KOPT-K1 (cell line): ENCODE measurements around the gene HSDL2.
"Not testable (repeated sequence)": the region's sequence is repeated elsewhere in the genome, so short reads cannot be mapped to it uniquely, and the experiment has no call there.

Source experiments
- H3K27ac ChIP-seq: fragments of 200-600 bp; sonication (generic); 2 replicates; pipeline ENCODE4 v1.5.1; 2016; ENCODE audit warnings: antibody characterized with exemption, mild to moderate bottlenecking, low read depth, low read length; ENCODE audit not compliant: poor library complexity, severe bottlenecking
- H3K36me3 ChIP-seq: fragments of 200-600 bp; sonication (generic); 2 replicates; pipeline ENCODE4 v1.5.1; 2017; ENCODE audit warnings: antibody characterized with exemption, mild to moderate bottlenecking, low read length, moderate library complexity; ENCODE audit not compliant: insufficient read depth
- H3K9me3 ChIP-seq: fragments of 200-600 bp; sonication (generic); 2 replicates; pipeline ENCODE4 v1.5.1; 2017; ENCODE audit warnings: antibody characterized with exemption, low read length, mild to moderate bottlenecking; ENCODE audit not compliant: insufficient read depth, poor library complexity, severe bottlenecking

The HSDL2 gene

DNA sequence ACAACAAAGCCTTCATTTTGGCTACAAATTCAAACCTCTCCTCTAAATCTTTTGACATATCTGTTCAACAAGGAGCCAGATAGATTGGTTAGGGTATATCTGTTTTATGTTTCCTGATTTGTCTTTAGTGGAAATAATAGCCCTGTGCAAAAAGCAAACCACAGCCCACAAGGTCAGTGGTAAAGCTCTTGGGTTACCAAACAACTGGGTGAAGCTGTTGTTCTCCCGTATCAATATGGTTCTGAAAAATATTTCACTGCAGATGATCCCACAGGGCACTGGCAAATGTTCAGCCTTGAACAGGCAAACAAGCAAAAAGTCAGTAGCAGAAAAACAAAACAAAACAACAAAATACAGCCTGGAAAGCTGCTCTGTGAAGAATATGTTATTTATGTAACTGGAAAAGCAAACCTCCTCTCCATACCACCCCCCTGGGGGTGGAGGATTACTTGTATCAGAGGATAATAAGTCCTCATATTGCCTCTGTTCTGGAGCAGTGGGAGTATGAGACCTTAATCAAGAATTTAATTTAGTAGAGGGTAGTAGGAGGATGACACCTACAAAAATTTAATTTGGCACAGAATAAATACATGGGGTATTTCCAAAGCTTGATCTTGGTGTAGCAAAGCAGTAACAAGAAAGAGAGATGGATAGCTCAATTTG lies 25.7 kb upstream of the HSDL2 start:
- no peaks in the 10 kb centered on the region for H3K9me3 ChIP-seq
- H3K36me3 ChIP-seq, result no peaks in the 10 kb centered on the region
- H3K27ac ChIP-seq, result no peak overlapping the region

DNA sequence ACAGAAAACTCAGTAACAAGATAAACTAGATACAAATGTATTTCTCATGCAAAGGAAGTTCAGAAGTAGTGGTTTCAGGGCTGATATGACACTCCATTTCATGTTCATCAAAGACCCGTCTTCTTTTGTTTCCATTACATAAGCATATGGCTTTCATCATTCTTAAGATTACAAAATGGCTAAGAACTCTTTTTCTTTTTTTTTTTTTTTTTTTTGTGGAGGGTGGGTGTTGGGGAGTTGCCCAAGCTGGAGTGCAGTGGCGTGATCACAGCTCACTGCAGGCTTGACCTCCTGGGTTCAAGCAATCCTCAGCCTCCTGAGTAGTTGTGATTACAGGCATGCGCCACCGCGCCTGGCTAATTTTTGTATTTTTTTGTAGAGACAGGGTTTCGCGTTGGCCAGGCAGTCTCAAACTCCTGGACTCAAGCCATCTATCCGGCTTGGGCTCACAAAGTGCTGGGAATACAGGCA lies 24.4 kb upstream of the HSDL2 start:
- H3K27ac ChIP-seq, result no peak overlapping the region
- H3K36me3 ChIP-seq, result no peaks in the 10 kb centered on the region
- no peaks in the 10 kb centered on the region for H3K9me3 ChIP-seq

DNA sequence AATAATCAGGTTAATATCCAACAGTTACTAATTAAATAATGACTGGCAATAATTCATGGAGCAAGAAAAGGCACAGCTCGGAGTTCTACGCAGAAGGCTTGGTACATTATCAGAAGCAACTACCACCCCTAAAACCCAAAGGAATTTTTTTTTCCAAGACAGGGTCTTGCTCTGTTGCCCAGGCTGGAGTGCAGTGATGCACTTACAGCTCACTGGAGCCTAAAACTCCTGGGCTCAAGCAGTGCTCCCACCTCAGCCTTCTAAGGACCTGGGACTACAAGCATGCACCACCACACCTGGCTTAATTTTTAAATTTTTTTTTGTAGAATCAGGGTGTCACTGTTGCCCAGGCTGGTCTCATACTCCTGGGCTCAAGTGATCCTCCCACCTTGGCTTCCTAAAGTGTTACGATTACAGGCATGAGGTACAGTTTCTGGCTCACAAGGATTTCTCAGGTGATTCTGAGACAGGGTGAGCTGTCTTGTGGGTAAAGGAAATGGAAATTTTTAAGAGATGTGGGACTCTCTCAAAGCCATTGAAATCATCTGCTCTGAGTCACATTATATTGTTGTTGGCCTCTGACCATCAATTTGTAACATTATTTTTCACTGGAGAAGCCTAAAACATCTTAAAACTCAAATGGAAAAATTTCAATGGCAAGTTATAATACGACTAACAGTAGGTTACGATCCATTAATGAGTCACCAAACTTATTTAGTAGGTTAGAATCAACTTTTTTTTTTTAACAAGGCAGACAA lies 19.7 kb upstream of the HSDL2 start:
- Histone ChIP-seq H3K27ac (no peak overlapping the region), H3K9me3 (peaks cover 2% of the 10 kb centered on the region), H3K36me3 (no peaks in the 10 kb centered on the region)

DNA sequence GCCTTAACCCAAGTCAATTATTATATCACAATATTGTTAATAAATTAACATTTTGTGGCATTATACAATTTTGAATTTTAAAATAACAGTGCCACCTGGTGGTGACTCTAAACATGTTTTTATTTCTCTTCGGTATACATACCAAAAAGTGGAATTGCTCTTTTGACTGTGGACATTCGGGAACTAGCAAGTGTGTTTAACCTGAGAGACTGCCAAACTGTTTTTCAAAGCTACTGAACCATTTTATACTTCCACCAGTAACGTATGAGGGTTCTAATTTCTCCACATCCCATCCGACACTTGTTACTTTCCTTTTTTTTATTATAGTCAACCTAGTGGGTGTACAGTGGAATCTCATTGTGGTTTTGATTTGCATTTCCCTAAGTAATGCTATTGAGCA lies 18.3 kb upstream of the HSDL2 start:
- Histone ChIP-seq H3K27ac (no peak overlapping the region), H3K9me3 (peaks cover 7% of the 10 kb centered on the region), H3K36me3 (no peaks in the 10 kb centered on the region)

DNA sequence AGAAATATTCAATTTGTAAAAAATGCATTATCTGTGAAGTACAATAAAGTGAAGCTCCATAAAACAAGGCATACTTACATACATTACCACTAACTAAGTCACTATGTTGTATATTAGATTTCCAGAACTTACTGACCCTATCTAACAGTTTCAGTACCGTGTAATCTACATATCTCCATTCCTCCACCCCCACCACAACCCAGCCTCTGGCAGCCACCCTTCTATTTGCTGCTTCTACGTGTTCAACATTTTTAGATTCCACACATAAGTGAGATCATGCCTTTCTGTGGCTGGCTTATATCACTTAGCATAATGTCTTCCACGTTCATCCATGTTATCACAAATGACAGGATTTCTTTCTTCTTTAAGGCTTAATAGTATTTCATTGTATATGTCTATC lies 15.1 kb upstream of the HSDL2 start:
- Histone ChIP-seq H3K36me3 (no peaks in the 10 kb centered on the region), H3K9me3 (peaks cover 23% of the 10 kb centered on the region), H3K27ac (no peak overlapping the region)

DNA sequence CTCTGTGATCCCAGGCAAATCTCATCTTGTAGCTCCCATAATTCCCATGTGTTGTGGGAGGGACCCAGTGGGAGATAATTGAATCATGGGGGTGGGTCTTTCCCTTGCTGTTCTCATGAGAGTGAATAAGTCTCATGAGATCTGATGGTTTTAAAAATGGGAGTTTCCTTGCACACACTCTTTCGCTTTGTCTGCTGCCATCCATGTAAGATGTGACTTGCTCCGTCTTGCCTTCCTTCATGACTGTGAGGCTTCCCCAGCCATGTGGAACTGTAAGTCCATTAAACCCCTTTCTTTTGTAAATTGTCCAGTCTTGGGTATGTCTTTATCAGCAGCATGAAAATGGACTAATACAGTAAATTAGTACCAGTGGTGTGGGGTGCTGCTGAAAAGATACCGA lies 14.7 kb upstream of the HSDL2 start:
- peaks cover 28% of the 10 kb centered on the region for H3K9me3 ChIP-seq
- not testable (repeated sequence) for H3K36me3 ChIP-seq, H3K27ac ChIP-seq

DNA sequence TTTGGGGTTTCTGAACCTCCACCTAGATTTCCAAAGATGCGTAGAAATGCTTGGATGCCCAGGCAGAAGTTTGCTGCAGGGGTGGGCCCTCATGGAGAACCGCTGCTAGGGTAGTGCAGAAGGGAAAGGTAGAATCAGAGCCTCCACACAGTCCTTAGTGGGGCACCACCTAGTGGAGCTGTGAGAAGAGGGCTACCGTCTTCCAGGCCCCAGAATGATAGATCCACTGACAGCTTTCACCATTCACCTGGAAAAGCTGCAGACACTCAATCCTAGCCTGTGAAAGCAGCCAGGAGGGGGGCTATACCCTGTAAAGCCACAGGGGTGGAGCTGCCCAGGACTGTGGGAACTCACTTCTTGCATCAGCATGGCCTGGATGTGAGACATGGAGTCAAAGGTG lies 13.3 kb upstream of the HSDL2 start:
- peaks cover 30% of the 10 kb centered on the region for H3K9me3 ChIP-seq
- H3K27ac ChIP-seq, result no peak overlapping the region
- no peaks in the 10 kb centered on the region for H3K36me3 ChIP-seq

DNA sequence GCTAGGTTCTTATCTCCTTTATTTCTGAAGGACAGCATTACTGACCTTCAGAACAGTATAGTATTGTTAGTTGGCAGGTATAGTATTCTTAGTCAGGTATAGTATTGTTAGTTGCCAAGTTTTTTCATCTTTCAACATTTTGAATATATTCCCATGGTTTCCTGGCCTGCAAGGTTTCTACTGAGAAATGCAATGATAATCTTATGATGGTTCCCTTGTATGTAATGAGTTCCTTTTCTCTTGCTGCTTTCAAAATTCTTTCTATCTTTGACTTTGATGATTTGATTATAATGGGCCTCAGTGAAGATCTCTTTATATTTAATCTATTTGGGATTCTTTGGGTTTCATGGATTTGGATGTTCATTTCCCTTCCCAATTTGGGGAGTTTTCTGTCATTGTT lies 12.4 kb upstream of the HSDL2 start:
- peaks cover 30% of the 10 kb centered on the region for H3K9me3 ChIP-seq
- no peak overlapping the region for H3K27ac ChIP-seq
- no peaks in the 10 kb centered on the region for H3K36me3 ChIP-seq

DNA sequence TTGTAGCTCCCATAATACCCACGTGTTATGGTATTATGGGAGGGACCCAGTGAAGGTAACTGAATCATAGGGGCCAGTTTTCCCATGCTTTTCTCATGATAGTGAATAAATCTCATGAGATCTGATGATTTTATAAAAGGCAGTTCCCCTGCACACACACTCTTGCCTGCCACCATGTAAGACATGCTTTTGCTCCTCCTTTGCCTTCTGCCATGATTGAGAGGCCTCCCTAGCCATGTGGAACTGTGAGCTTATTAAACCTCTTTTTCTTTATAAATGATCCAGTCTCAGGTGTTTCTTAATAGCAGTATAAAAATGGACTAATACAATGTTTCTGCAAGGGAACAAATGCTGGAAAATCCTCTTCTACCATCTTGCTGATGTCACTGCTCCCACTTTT lies 10.1 kb upstream of the HSDL2 start:
- no peaks in the 10 kb centered on the region for H3K36me3 ChIP-seq
- H3K9me3 ChIP-seq, result peaks cover 30% of the 10 kb centered on the region

DNA sequence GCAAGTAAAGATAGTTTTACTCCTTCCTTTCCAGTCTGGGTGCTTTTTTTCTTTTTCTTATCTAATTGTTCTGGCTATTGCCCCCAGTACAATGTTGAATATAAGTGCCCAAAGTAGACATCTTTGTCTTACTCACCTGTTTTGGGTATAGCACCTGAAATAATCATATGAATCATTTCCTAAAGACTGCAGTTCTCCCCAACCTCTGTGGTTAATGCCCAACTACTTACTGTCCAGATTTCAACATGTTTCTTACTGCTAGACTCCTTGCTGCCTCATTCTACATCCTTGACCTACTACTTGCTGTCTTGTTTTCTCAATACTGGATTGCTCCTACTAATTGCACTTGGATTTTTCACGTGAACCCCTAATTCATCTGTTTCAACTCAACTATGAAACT lies 8.8 kb upstream of the HSDL2 start:
- no peaks in the 10 kb centered on the region for H3K36me3 ChIP-seq
- H3K9me3 ChIP-seq, result peaks cover 23% of the 10 kb centered on the region
- H3K27ac ChIP-seq, result no peak overlapping the region

More for the DNA sequence above, 10.1 kb upstream of the HSDL2 start:
- H3K27ac ChIP-seq, result no peak overlapping the region

DNA sequence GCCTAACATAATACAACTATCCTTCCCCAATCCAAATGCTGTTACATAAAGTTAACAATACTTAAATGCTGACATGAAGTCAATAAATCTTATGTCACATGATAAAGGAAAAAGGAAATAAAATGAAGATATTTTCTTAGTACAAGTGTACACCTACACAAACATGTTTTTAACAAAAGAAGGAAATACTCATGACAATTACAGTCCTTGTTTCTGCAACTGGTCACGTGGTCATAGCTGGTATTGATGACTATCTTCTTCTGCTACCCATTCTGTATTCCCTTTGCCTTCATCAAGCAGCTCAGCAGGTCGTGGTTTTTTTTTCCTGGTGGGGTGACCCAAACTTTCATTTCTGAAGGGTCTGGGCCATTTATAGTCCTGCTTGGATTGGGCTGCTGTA lies 6.2 kb upstream of the HSDL2 start:
- not testable (repeated sequence) for H3K27ac ChIP-seq, H3K36me3 ChIP-seq
- peaks cover 18% of the 10 kb centered on the region for H3K9me3 ChIP-seq

DNA sequence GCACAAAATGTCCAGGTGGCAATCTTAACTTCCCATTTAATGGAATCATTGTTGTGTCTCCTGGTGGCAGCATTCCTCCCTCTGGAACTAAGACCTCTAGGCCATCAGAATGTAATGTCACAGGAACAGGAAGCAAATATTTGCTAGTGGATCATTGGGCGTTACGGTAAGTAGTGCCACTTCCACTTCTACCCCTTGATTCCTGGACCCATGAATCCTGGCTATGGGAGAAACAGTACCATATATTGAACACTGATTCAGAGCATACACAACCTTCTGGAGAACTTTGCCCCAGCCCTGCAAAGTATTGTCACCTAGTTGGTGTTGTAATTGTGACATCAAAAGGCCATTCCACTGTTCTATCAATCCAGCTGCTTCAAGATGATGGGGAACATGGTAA lies 5.7 kb upstream of the HSDL2 start:
- H3K27ac ChIP-seq, H3K36me3 ChIP-seq: not testable (repeated sequence)
- H3K9me3 ChIP-seq, result peaks cover 12% of the 10 kb centered on the region

DNA sequence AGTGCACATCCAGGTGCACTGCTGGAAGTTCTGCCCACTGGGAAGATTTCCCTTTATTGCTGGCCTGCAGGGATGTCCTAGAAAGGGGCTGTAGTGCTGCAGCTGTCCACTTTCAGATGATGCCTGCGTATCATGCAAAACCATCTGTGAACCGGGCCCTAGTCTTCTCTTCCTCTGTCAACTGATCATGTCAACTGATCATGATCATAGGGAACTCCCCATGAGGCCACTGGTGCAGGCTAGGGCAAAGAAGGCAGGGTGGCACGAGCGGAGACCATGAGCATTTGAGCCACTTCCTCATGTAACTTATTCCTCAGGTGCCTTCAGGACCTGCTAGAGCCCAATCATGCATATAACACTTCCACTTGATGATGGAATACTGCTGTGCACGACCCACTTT lies 4.5 kb upstream of the HSDL2 start:
- no peaks in the 10 kb centered on the region for H3K36me3 ChIP-seq

DNA sequence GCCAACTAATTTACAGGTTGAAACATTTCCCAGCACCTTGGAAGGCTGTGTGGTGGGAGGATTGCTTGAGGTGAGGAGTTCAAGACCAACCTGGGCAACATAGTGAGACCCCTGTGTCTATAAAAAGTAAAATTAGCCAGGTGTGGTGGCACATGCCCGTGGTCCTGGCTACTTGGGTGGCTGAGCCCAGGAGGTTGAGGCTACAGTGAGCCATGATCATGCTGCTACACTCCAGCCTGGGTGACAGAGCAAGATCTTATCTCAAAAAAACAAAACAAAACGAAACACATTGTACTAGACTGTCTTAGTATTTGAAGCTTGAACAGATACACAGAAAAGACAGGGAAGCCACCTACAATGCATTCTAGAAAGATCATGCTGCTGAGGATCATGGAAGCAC lies 2.8 kb upstream of the HSDL2 start:
- Histone ChIP-seq H3K27ac (no peak overlapping the region), H3K9me3 (no peaks in the 10 kb centered on the region), H3K36me3 (no peaks in the 10 kb centered on the region)

More for the DNA sequence above, 4.5 kb upstream of the HSDL2 start:
- Histone ChIP-seq H3K27ac (no peak overlapping the region), H3K9me3 (peaks cover under 1% of the 10 kb centered on the region)

DNA sequence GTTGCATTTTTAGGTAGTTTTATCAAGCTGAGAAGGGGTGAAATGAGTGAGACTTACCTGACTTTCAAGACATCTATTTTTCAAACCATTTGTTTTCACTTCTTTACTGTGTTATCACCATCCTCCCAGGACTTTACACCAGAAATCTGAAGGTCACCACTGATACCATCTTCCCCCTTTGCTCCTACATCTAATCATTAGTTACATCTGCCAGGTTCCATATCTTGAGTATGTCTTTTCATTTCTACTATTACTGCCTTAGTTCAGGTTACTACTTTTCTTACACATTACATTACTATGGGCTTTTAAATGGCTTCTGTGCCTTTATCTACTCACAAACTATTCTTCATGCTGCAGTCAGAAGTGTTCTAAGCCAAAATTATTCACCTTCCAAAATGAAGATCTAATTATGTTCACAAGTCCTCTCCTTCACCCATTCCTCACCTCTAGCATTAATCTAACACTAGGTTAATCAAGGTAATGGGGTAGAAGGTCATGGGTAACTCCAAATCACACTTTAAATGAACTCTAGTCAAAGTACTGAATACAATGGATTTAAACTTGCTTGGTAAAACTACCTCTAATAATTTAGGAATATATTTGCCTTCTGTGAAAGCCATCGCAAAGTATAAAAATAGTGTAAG lies 2.1 kb upstream of the HSDL2 start:
- no peaks in the 10 kb centered on the region for H3K36me3 ChIP-seq
- no peaks in the 10 kb centered on the region for H3K9me3 ChIP-seq
- H3K27ac ChIP-seq, result peak overlapping the region; percentile 82
